Measurements from ENCODE around the gene MAGEA8.
A peak's percentile ranks its signal among the peaks of the same experiment; 100 is the strongest.
"Not testable (repeated sequence)": the region's sequence is repeated elsewhere in the genome, so short reads cannot be mapped to it uniquely, and the experiment has no call there.

The MAGEA8 gene

GRCh38 chrX:149881081-149881711 lies at the start of gene MAGEA8:
Gene MAGEA8 (plus strand): TSS chrX:149881183. CDS start chrX:149884273, 3,090 bp downstream.
- no peak for DNase-seq

- DNase-seq = no peak
Measured at GRCh38 chrX:149831473-149831872, 49.5 kb upstream of the MAGEA8 start.

- not testable (repeated sequence) for DNase-seq
Measured at GRCh38 chrX:149836728-149837127, 44.3 kb upstream of the MAGEA8 start.

- no peak for DNase-seq
Measured at GRCh38 chrX:149837167-149837566, 43.8 kb upstream of the MAGEA8 start.

- DNase-seq = no peak
Measured at GRCh38 chrX:149837639-149838038, 43.3 kb upstream of the MAGEA8 start.

GRCh38 chrX:149841929-149842328 lies 39.1 kb upstream of the MAGEA8 start:
- no peak for DNase-seq

GRCh38 chrX:149845385-149845784 lies 35.6 kb upstream of the MAGEA8 start:
- no peak for DNase-seq

GRCh38 chrX:149846789-149847188 lies 34.2 kb upstream of the MAGEA8 start:
- DNase-seq = no peak

GRCh38 chrX:149848855-149849254 lies 32.1 kb upstream of the MAGEA8 start:
- DNase-seq = no peak

GRCh38 chrX:149849787-149850186 lies 31.2 kb upstream of the MAGEA8 start:
- no peak for DNase-seq

- no peak for DNase-seq
Measured at GRCh38 chrX:149851864-149852263, 29.1 kb upstream of the MAGEA8 start.

- DNase-seq = no peak
Measured at GRCh38 chrX:149853925-149854324, 27.1 kb upstream of the MAGEA8 start.

GRCh38 chrX:149858592-149858991 lies 22.4 kb upstream of the MAGEA8 start:
- DNase-seq = no peak

- DNase-seq = no peak
Measured at GRCh38 chrX:149860445-149860844, 20.5 kb upstream of the MAGEA8 start.

GRCh38 chrX:149865390-149865789 lies 15.6 kb upstream of the MAGEA8 start:
- no peak for DNase-seq

- no peak for DNase-seq
Measured at GRCh38 chrX:149867488-149867887, 13.5 kb upstream of the MAGEA8 start.

- no peak for DNase-seq
Measured at GRCh38 chrX:149870840-149871239, 10.1 kb upstream of the MAGEA8 start.

GRCh38 chrX:149871433-149871832 lies 9.6 kb upstream of the MAGEA8 start:
- no peak for DNase-seq

- no peak for DNase-seq
Measured at GRCh38 chrX:149871940-149872339, 9.0 kb upstream of the MAGEA8 start.

- no peak for DNase-seq
Measured at GRCh38 chrX:149877157-149877556, 3.8 kb upstream of the MAGEA8 start.

- peak; percentile 1 for DNase-seq
Measured at GRCh38 chrX:149877636-149878035, 3.3 kb upstream of the MAGEA8 start.

GRCh38 chrX:149890828-149891227 lies 9.8 kb downstream of the MAGEA8 start:
- not testable (repeated sequence) for DNase-seq

GRCh38 chrX:149898554-149898953 lies 17.6 kb downstream of the MAGEA8 start:
- no peak for DNase-seq

- DNase-seq = peak; percentile 1
Measured at GRCh38 chrX:149903889-149904748, 23.1 kb downstream of the MAGEA8 start.

Measured in kidney glomerular epithelial cell (primary cell).